GM19328 (cell line): ENCODE results near the gene CACNA1C.

Source experiments
- ATAC-seq: cut with Tn5 transposase; IDR thresholded peaks from one replicate; pipeline ENCODE4 v1.9.1; 2021; ENCODE audit warnings: mild to moderate bottlenecking, moderate library complexity; ENCODE audit not compliant: unreplicated experiment

The CACNA1C gene

DNA sequence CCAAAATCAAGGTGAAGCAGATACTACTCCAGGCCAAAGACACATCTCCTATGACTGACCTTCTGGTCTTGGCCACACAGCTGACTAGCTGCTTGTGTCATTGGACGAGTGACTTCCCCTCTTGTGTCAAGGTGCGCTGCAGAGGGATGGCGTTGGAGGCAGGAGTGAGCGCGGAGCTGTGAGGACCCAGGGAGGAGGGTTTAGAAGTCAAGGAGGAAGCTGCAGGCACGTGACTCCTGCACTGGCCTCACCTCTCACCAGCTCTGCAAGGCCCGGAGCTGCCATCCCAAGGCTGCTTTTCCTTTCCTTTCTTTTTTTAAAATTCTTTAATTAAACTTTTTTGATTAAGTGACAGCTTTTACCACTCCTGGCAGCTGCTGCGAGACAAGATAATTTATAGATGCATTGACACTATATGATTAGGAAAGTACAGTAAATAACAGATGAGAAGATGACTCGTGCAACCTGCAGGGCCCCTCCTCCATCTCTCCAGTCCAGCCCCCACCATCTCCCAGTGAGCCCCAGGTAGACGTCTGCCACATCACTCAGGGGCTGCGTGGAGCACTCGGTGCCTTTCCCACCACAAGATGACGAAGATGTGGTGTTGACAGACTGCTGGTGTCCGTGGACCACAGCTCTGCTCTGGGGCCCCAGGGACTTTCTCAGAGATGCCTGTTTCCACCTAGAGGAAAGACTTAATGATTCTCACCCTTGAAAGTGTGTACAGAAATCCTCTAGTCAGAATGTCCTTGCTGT lies 350.6 kb downstream of the CACNA1C start:
- ATAC-seq: no peak

DNA sequence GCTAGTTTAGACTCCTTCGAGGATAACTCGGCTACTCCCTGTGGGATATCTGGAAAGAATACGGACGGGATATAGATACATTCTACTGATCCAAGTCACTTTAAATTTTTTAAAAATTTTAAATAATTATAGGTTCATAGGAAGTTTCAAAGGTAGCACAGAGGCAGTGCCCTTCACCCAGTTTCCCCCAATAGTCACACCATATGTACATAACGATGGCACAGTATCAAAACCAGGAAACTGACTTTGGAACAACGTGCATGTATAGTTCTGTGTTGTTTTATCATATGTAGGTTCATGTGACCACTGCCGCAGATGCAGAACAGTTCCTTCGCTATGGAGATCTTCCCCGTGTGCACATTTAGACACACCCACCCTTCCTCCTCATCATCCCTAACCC lies 352.3 kb downstream of the CACNA1C start:
- no peak for ATAC-seq

DNA sequence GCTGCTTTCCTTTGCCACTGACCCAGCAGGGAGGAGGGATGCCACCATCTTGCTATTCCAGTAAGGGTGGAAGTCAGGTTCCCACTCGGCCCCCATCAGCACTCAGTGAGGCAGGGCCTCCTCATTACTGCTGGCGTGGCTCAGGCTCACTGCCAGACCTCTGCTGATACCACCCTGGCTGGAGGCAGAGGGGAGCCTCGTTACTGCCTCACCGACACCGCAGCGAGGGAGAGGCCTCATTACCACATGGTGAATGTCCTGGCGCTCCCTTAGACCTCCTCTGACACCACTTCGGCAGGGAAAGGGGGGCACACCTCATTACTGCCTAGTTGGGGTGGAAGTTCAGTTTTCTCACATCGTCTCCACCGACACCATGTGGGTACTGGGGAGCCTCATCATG lies 354.1 kb downstream of the CACNA1C start:
- no peak for ATAC-seq

DNA sequence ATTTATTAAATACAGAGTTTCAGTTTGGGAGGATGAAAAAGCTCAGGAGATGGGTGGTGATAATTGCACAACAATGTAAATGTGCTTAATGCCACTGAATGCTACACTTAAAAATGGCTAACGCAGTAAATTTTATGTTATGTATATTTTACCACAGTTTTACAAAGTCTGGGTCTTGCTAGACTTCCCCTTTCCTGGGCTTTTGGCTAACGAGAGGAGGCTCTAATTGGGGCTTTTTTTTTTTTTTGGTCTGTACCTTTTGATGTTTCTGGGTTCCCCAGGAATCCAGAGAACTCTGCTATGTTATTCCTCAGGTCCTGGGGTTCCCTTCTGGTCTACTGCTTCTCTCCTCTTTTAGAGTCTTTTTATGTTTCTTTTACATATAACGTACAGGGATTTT lies 355.5 kb downstream of the CACNA1C start:
- ATAC-seq: no peak

DNA sequence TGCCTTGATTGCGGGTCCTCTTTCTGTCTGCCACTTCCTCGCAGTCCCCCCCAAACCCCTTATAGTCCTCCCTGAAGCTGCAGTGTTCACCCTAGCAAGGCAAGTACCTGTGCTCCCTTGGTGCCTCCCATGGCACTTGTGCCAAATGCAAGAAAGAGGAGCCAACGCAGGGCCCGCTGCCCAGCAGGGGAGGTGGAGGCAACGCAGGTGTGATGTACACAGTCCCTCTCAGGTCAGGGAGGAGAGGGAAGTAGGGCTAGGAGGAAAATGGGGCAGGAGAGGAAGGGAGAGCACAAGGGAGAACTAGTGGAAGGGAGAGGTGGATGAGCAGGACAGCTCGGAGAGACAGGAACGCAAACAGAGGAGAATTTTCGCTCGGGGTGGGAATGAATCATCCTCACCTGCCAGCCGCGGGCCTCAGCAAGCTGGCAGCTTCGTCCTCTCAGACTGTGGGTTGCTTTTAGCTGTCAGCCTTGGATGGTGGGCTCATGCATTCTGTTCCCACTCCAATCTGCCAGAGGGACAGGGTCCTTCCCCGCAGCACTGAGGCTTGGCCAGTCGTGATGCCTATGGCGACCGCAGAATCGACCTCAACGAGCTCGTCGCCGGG lies 357.0 kb downstream of the CACNA1C start:
- no peak for ATAC-seq

DNA sequence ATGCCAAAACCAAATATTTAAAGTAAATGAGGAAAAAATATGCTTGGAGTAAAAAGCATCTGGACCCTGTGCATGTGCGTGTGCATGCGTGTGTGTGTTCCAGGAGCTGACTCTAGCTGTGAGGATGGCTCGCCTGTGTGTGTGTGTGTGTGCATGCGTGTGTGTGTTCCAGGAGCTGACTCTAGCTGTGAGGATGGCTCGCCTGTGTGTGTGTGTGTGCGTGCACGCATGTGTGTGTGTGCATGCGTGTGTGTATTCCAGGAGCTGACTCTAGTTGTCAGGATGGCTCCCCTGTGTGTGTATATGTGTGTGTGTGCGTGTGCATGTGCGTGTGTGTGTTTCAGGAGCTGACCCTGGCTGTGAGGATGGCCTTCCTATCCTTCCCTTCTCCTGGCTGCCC lies 357.7 kb downstream of the CACNA1C start:
- ATAC-seq: no peak

DNA sequence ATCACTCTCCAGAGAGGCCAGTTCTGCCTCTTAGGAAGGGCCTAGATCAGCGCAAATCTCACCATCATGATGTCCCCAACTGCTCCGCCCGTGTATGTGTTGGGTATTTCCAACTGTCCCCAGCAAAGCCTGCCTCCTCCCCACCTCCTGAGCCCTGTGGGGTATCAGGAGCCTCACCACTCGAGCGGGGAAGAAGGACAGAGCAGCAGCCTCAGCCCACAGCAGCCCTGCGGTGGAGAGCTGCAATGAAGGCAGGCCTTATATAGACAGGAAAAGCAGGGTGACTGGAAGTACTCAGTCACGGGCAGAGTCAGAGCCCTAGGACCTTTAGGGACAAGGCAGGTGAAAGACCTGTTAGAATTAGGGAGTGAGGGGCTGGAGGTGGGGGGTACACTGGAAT lies 358.2 kb downstream of the CACNA1C start:
- no peak for ATAC-seq

DNA sequence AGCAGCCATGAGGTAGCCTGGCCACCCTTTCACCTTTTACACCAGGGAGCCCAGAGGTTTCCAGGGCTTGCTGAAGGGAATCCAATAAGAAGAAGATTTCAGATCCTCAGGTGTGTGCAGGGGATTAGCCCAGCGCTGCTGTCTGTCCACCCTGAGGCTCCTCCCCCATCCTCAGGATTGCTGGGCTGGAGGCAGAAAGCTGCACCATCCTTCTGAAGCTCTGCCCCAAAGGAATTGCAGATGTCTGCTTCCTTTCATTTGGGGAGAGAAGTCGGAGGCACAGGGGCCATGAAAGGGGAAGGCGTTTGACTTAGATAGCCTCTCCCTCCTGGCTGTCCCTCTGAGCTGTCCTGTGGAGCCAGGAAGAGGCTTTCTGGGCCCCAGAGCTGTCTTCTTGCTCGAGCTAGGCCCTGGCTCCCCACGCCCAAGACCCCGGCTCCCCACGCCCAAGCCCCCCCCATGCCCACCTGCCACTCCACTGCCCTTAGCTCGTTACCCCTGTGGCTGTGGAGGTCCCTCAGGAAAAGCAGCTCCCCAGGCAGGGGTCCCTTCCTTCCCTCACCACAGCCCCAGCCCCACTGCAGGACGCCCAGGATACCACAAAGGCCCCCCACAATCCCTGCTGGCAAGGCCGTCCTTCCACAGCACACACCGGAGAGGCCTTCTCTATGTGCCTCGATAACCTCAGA lies 359.0 kb downstream of the CACNA1C start:
- no peak for ATAC-seq

DNA sequence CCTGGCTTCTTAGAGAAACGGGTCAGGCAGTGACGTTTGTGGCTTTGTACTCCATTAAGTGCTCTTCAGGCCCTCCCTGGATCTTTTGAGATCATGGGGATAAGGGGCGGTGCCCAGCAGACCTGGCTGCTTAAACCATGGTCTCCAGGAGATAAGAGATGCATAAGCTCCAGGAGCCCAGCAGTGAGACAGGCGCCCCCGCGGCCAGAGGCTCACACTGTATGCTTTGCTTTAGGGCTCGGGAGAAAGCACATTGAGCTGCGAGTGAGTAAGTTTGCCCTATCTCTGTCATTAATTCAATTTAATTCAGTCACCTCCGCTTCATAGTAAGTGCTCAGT lies 359.5 kb downstream of the CACNA1C start:
- no peak for ATAC-seq

DNA sequence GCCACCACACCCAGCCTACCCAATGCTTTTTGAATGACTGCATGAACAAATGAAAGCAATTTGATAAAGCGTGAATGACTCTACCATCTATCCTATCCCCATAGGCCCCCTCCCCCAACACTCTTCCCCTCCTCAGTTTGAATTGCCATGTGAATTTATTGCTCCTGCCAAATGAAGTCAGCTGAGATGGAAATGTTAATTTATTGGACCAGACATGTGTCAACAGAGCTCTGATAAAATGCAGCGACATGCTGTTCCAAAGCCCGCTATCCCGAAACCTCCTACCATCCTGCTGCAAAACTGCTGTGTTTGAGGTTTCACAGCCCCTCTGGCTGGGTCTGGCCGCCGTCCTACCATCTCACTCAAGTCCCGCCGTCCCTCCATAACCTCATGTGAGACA lies 360.5 kb downstream of the CACNA1C start:
- ATAC-seq: no peak

DNA sequence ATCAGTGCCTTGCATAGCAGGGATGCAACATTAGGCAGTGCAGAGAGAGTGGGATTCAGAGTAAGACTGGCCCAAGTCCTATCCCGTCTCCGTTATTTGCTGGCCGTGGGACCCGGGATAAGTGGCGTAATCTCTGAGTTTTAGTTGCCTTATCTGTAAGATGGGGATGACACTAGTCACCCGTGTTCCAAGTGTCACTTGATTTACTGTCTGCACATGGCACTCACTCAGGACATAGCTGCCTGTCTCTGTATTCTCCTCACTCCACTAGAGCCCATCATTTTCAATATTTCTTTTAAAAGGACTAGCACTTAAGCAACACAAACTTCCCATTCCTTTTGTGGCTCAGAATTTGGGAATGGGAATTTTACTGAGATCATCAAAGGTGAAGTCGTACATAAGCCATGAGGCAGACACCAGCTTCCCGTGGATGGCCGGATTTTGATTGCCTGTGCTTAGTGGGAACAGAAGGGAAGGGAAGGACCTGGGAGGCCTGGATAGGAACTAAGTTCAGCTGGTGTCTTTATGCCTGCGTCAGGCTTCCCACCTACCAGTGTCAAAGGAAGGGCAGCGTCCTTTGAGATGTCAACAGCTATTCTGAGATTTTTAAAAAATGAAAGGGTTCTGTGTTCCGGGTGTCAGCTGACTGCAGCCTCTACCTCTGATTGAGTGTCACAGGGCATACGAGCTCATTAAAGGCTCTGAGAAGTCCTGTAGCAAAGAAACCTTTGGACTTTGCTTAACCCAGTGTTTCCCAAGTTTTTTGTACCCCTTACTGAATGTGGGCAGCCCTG lies 361.4 kb downstream of the CACNA1C start:
- ATAC-seq: no peak

DNA sequence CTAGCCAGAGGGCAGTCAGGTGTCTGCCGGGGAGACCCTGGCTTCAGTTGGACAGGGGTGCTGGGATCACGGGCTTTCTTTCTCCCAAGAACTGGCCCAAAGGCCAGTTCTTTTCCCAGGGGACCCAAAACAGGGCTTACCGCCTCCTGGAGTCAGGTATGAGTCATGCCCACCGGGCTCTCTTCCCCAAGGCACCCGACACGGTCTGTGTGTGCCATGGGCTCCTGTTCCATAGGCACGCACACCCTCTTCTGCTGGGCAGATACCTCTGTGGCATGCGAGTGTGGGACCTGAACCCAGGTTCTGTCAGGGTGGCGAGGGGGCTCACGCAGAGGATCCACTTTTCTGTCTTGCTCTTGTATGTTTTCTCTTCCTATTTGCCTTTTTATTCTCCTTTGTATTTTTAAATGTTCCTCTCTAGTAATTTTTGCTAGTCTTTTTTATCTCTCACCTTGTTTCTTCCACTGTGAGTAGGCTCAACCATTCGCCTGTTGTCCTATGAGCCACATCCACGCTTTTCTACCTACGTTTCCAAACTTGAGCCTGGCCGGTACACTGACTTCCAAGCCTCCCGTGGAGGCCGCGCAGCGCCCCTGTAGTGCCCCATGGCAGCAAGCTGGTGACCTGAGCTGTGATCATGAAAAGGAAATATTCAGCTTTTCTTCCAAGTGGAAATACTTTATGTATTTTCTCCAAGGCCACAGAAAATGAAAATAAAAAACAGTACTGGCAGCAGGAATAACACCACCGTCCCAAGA lies 362.2 kb downstream of the CACNA1C start:
- no peak for ATAC-seq

DNA sequence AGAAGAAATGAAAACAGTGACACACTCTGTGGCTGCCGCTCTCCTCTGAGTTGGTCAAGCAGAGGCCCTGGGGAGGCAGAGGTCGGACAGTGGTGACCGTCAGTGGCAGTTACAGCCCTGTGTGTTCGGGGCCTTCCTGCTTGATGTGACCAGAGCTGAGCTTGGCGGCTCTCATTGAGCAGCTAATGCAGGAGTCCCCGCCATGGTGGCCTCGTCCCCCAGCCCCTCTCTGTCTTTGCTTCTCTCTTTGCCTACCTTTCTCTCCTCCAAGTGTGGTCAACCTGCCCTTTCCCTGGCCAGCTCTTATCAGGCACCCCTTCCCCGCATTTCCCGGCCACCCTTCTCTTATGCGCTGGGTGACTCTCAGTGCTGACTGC lies 362.8 kb downstream of the CACNA1C start:
- no peak for ATAC-seq

DNA sequence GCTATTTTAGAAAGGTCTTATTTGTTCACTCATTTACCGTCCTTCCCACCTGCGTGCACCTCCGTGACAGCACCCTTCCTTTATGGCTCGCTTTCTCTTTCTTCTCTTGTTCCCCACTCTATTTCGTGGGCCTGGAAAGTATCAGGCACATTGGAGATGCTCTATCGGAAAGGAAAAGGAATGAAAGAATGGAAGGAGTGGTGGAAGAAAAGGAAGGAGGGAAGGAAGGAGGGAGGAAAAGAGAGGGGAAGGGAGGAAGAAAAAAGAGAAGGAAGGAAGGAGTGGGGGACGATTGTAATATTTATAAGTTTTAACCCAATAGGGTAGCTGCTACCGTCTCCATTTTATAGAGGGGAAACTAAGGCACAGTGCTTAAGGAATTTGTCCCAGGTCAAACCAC lies 363.4 kb downstream of the CACNA1C start:
- ATAC-seq: no peak

DNA sequence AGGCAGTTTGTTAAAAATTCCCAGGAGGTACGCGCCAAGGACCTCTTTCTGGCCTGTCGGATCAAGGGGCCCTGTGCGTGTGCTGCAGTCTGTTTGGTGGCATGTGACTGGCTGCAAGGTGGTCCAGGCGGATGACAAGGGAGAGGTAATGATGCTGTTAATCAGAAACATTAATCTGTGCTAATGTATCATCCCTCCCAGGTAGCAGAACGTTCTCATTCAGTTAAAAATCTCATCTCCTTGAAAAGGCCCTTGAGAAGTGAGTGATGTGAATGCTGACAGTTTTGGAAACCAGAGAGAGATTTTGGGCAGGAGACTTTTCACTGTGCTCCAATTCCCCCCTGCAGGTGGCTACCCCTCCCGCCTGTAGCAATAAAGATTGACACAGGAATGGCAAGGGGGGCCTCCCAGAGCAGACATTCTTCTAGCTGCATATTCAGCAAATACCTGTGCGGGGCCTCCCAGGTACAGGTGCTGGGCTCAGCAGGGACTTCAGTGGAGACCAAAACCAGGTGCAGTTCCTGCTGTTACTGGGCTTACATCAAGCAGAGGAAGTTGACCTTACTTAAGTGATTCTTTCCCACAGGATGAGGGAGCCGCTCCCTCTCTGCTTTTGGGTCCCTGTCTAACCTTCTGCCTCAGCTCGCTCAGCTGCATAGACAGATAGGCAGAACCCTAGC lies 364.8 kb downstream of the CACNA1C start:
- no peak for ATAC-seq

DNA sequence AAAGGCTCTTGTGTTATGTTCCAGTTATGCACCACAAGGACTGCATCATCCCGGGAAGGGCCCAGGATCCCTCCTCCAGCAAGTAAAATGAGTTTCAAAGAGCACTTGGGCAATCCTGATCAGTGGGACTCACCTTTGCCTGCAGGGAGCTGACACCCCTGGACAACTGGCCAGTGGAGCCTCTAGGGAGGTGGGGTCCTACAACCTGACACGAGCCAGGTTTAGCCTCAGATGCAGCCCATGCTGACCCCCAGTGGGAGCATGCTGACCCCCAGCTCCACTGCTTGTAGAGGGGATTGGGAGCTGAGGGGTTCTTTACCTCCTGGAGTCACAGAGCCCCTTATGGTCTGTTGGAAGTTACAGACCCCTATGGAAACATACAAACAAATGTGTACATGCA lies 365.8 kb downstream of the CACNA1C start:
- ATAC-seq: no peak

DNA sequence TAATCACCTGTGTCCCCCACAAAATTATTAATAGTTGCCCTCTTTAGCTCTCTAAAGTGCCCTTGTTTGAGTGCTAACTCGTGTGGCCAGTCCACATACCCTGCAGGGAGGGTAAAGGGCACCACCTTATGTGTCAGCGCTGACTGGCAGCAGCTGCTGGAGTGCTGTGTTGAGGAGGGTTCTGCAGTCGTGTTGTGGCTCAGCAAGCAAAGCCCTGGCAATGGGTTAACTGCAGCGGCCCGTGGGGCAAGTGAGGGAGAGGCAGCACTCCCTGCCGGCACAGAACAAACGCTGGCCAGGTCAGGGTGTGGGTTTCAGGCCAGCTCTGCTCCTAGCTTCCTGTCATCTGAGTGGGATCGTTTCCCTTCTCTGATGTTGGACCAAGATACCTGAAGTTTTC lies 369.8 kb downstream of the CACNA1C start:
- ATAC-seq: no peak

DNA sequence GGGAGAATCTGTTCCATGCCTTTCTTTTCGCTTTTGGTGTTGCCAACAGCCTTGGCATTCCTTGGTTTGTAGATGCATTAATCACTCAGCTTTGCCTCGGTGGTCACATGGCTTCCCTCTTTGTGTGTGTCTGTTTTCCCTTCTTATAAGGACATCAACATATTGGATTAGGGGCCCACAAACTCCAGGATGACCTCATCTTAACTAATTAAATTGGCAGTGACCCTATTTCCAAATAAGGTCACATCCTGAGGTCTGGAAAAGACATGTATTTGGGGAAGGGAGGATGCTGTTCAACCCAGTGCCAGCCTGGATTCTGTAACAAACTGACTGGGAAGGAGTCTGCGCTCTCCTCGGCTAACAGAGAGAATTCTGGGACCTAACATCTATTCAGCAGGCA lies 376.2 kb downstream of the CACNA1C start:
- no peak for ATAC-seq

DNA sequence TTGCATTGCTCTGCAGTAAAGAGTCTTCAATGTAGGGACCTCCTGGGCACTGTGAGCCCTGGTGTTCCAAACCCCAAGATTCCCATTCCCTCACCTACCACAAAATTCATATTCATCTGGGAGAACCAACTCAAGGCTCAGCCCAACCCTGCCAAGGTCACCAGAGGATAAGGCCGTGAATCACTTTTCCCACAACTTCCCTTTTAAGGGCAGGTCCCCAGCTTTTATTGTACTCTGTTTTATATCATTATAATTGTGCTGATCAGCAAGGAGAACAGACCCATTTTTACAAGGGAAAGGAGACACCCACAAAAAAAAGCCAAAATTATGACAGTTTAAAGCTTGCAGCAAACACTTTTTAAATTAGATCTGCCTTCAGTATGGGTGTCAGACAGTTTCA lies 379.0 kb downstream of the CACNA1C start:
- no peak for ATAC-seq

DNA sequence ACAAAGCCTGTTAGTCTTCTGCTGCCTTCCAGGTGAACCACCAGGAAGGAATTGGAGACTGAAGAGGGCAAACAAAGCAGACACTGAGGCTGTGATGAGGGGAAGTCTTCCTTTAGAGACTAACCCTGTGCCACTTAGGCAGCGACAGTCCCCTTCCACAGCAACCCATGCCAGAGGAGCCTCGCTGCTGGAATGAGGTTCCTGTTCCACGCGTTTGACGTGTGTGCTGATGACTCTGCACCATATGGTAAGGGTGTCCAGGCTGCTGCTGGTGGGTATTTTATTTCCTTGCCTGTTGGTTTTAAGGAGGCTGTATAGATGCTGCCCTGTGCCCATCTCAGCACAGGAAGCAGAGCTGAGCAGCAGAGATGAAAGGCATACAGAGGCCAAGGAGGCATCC lies 380.1 kb downstream of the CACNA1C start:
- no peak for ATAC-seq
